Suprapubic skin (tissue), 4 donors: Measurements from ENCODE around the gene SAMD4B. TPM values are rescaled to one million over a fixed set of nuclear protein-coding genes. Genes with fewer than 3 reads are reported as not detected.
A peak's percentile ranks its signal among the peaks of the same experiment; 100 is the strongest.

Source experiments
- DNase-seq, 2 donors: peaks; one replicate each; pipeline ENCODE4 v3.0.0-alpha.2; 2019; ENCODE audit warnings: low spot score in 2 of 2
- H3K27ac ChIP-seq: fragments of 200-600 bp; sonication (generic); one replicate; pipeline ENCODE4 v1.5.1; 2019
- H3K27me3 ChIP-seq: fragments of 200-600 bp; sonication (generic); one replicate; pipeline ENCODE4 v1.5.1; 2019
- H3K36me3 ChIP-seq: fragments of 200-600 bp; sonication (generic); one replicate; pipeline ENCODE4 v1.5.1; 2019
- H3K4me1 ChIP-seq: fragments of 200-600 bp; sonication (generic); one replicate; pipeline ENCODE4 v1.5.1; 2019
- H3K4me3 ChIP-seq: fragments of 200-600 bp; sonication (generic); one replicate; pipeline ENCODE4 v1.5.1; 2019; ENCODE audit warnings: mild to moderate bottlenecking
- H3K9me3 ChIP-seq: fragments of 200-600 bp; sonication (generic); one replicate; pipeline ENCODE4 v1.5.1; 2019
- CTCF ChIP-seq, 2 donors: fragments of 200-600 bp in 1 of 2; fragments of 450-650 bp in 1 of 2; sonication (generic) in 1 of 2; IDR thresholded peaks; one replicate each; pipeline ENCODE4 v1.5.1; 2016 to 2019; ENCODE audit warnings: antibody characterized with exemption in 2 of 2, mild to moderate bottlenecking in 1 of 2, moderate library complexity in 1 of 2
- EP300 ChIP-seq: sonication (generic); formaldehyde crosslinking; IDR thresholded peaks from one replicate; pipeline ENCODE4 v1.6.1; 2017; ENCODE audit warnings: antibody characterized with exemption
- POLR2A ChIP-seq, 2 donors: fragments of 450-650 bp; IDR thresholded peaks; one replicate each; pipeline ENCODE4 v1.6.1; 2017; ENCODE audit warnings: antibody characterized with exemption in 2 of 2, mild to moderate bottlenecking in 2 of 2, moderate library complexity in 2 of 2
- POLR2AphosphoS5 ChIP-seq, 3 donors: sonication (generic); formaldehyde crosslinking; IDR thresholded peaks; one replicate each; pipeline ENCODE4 v1.6.1; 2017; ENCODE audit warnings: antibody characterized with exemption in 3 of 3
- WGBS: methylation state at CpG from one replicate; pipeline ENCODE4 v1.1.5; 2018; 5-methylcytosine and 5-hydroxymethylcytosine counted together
- total RNA-seq, 4 donors: library from RNA; depleted of rRNA; stranded (reverse); fragments of >200 nt; gene quantifications; one replicate each; pipeline ENCODE4 v1.1.0, GENCODE V29; 2016

SAMD4B gene
- total RNA-seq, 4 donors from 2014 or later = 104 to 166 (median 113) TPM

- peaks cover 14% of the 10 kb centered on the region for H3K4me1 ChIP-seq
- H3K4me3 ChIP-seq = no peak overlapping the region
- 74% methylated on average over 16 of the region's 20 CpGs for WGBS
- no peak for TF ChIP-seq EP300
- no peak for TF ChIP-seq POLR2A (IDR thresholded peaks at IDR 0.05)
- TF ChIP-seq CTCF (IDR thresholded peaks at IDR 0.05) = no peak
- no peak overlapping the region for H3K27ac ChIP-seq
- no peaks in the 10 kb centered on the region for H3K27me3 ChIP-seq
- peaks cover 87% of the 10 kb centered on the region for H3K36me3 ChIP-seq
- DNase-seq = no peak
- no peaks in the 10 kb centered on the region for H3K9me3 ChIP-seq
These were observed 43.6 kb downstream of the SAMD4B start for GRCh38 chr19:39385629-39386411.

- WGBS = 77% methylated on average over 7 of the region's 7 CpGs
- DNase-seq = no peak
- Histone ChIP-seq H3K4me3 (no peak overlapping the region), H3K9me3 (no peaks in the 10 kb centered on the region), H3K27me3 (no peaks in the 10 kb centered on the region), H3K27ac (no peak overlapping the region), H3K36me3 (peaks cover 80% of the 10 kb centered on the region), H3K4me1 (peaks cover 14% of the 10 kb centered on the region)
- TF ChIP-seq POLR2AphosphoS5 (IDR thresholded peaks at IDR 0.05) (no peak), EP300 (no peak), CTCF (IDR thresholded peaks at IDR 0.05) (no peak), POLR2A (IDR thresholded peaks at IDR 0.05) (no peak)
These were observed 44.3 kb downstream of the SAMD4B start for GRCh38 chr19:39386557-39386956.

- H3K36me3 ChIP-seq = peaks cover 63% of the 10 kb centered on the region
- no peak overlapping the region for H3K27ac ChIP-seq
- no peaks in the 10 kb centered on the region for H3K9me3 ChIP-seq
- no peaks in the 10 kb centered on the region for H3K27me3 ChIP-seq
- no peak for TF ChIP-seq EP300
- H3K4me3 ChIP-seq = no peak overlapping the region
- 86% methylated on average over 5 of the region's 5 CpGs for WGBS
- DNase-seq = no peak
- peaks cover 27% of the 10 kb centered on the region for H3K4me1 ChIP-seq
These were observed 46.4 kb downstream of the SAMD4B start for GRCh38 chr19:39388657-39389056.

GRCh38 chr19:39389631-39390414 is 47.6 kb downstream of the SAMD4B start:
- Histone ChIP-seq H3K36me3 (peaks cover 61% of the 10 kb centered on the region), H3K9me3 (no peaks in the 10 kb centered on the region), H3K4me1 (peaks cover 27% of the 10 kb centered on the region), H3K27ac (peak overlapping the region; percentile 97), H3K27me3 (no peaks in the 10 kb centered on the region), H3K4me3 (peak overlapping the region; percentile 77)
- WGBS = 68% methylated on average over 11 of the region's 13 CpGs
- TF ChIP-seq POLR2A (IDR thresholded peaks at IDR 0.05) (no peak), POLR2AphosphoS5 (IDR thresholded peaks at IDR 0.05) (no peak)
- DNase-seq = no peak

GRCh38 chr19:39390451-39390750 is 48.2 kb downstream of the SAMD4B start:
- WGBS = 3% methylated on average over 5 of the region's 10 CpGs
- TF ChIP-seq CTCF (IDR thresholded peaks at IDR 0.05) (no peak), EP300 (no peak), POLR2AphosphoS5 (IDR thresholded peaks at IDR 0.05) (no peak), POLR2A (IDR thresholded peaks at IDR 0.05) (no peak)
- Histone ChIP-seq H3K4me1 (peaks cover 27% of the 10 kb centered on the region), H3K9me3 (no peaks in the 10 kb centered on the region), H3K27me3 (no peaks in the 10 kb centered on the region), H3K27ac (peak overlapping the region; percentile 97), H3K4me3 (peak overlapping the region; percentile 77), H3K36me3 (peaks cover 57% of the 10 kb centered on the region)
- no peak for DNase-seq

GRCh38 chr19:39390751-39391437 is 48.7 kb downstream of the SAMD4B start, which contains the start of the genes MED29 and PAF1:
Gene MED29, plus strand, starts transcription at chr19:39391378. Its CDS starts 45 bp downstream, at chr19:39391423.
Gene PAF1, minus strand, starts transcription at chr19:39391106. Its CDS starts 242 bp downstream, at chr19:39390864.
- H3K27me3 ChIP-seq = no peaks in the 10 kb centered on the region
- TF ChIP-seq POLR2A (IDR thresholded peaks at IDR 0.05) (peak; percentile 86 to 95), CTCF (IDR thresholded peaks at IDR 0.05) (no peak), POLR2AphosphoS5 (IDR thresholded peaks at IDR 0.05) (peak; percentile 38 to 89 (median 52))
- 1% methylated on average over 31 of the region's 60 CpGs for WGBS
- peak; percentile 99 for DNase-seq
- peaks cover 54% of the 10 kb centered on the region for H3K36me3 ChIP-seq
- H3K9me3 ChIP-seq = no peaks in the 10 kb centered on the region
- H3K4me1 ChIP-seq = peaks cover 27% of the 10 kb centered on the region
- peak within 1 kb of the TSS; percentile 97 for H3K27ac ChIP-seq
- H3K4me3 ChIP-seq = peak within 1 kb of the TSS; percentile 77
